ENCODE results near the gene DENND1A.

The DENND1A gene

GRCh38 chr9:123365287-123365880, 564.5 kb downstream of the DENND1A start:
- DNase-seq (ENCODE audit: low read depth in 1 of 2, low spot score in 1 of 2), result no peak

DNA sequence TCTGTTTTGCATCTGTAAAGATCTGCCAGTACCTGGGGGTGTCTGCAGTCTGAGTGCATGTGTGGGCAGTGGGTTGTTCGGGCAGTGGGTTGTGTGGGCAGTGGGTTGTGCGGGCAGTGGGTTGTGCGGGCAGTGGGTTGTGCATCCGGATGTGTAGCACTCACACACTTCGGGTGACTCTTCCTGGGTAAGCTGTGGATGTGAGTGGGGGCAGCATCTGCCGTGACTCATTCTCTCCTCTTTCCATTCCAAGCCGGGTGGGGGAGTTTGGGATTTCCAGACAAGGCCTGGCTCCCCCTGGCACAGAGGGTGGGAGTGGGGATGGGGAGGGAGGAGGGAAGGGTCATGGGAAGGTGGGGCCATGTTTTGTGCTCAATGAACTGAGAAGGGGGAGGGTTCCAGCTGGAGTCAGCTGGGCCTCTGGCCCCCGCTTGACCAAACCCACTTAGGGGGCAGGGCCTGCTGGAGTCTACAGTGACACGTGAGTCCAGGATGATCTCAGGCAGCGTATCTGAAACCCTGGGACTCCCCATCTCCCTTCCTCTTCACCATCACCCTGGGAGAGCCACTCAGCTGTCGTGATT, 565.6 kb downstream of the DENND1A start:
- DNase-seq (ENCODE audit: low read depth in 1 of 2, low spot score in 1 of 2), result no peak

- DNase-seq (ENCODE audit: low read depth in 1 of 2, low spot score in 1 of 2), result no peak
Measured at GRCh38 chr9:123362856-123363255, 567.1 kb downstream of the DENND1A start.

GRCh38 chr9:123361731-123362510, 568.0 kb downstream of the DENND1A start:
- DNase-seq (ENCODE audit: low read depth in 1 of 2, low spot score in 1 of 2), result no peak

DNA sequence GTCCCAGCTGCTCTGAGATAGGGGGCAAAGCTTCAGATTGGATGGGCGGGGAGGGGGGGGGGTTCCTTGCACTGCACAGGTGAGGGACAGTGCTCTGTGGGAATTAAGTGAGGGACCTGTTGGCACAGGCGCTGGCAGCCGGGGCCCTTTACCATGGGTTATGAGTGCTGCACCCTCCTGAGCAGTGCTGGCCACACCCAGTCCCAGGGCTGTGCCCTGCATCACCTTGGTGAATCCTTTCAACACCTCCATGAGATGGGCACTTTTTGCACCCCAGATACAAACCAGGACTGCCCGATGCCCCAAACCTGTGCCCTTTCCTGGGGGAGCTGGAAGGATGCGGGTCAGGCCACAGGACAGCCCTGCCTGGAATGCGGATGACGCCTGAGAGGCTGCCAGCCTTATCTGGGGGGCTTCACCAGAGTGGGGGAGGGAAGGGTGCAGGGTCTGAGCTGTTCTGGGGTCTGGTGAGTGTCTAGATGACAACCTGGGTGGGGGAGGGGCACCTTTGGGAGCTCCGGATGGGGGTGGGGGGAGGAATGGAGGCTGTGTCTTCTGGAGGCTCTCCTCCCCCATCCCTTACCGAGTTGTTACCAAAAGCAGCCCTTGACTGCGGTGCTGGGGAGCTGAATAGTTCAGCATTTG, 568.7 kb downstream of the DENND1A start:
- no peak for DNase-seq (ENCODE audit: low read depth in 1 of 2, low spot score in 1 of 2)

DNA sequence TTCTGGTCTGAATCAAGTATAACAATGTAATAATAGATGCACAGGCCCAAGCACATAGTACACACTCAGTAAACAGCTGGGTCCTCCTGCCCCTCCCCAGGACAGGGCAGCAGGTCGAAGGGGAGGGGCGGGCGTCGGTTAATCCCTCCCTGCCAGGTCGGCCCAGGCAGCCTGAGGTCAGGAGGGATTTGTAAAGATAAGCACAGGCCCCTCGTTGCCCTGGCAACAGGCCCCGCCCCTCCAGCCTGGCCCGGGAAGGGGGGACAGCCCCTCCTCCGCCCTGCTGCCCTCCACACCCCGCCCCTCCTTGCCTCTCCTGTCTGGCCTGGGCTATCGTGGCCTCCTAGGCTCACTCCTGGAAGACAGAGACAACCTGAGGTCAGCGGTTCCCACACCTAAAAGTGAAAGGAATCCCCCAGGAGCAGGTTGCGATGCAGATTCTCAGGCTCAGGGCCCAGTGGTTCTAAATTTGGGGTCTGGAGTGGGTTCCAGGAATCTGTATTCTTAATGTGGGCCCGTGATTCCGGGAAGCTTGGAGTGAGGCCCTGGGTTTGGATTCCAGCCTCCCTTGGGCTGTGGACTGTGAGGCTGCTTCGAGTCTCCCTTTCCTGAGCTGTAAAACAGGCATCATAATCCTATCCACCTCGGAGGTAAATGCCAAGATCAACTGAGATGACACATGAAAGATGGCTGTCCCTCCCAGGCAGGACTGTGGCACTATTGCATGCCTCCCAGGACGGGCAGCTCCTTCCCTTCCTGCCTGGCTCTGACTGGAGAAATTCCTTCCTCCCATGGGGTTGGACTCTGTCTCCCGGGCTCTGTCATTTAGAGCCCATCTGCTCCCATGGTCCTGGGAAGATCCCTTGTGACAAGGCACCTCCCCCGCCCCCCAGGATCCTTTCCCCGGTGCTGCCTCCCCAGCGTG, 569.5 kb downstream of the DENND1A start:
- DNase-seq (ENCODE audit: low read depth in 1 of 2, low spot score in 1 of 2), result no peak

DNA sequence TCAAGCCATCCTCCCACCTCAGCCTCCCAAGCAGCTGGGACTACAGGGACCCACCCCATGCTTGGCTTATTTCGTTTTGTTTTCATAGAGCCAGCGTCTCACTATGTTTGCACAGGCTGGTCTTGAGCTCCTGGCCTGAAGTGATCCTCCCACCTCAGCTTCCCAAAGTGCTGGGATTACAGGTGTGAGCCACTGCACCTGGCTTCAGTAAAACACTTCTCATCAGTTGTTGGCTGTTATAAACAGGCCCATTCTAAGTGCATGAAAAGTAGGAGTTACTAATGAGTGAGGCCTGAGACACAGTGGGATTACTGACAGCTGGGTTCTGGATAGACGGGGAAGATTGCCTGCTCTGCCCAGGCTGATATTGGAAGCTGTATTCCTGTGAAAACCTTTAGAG, 570.4 kb downstream of the DENND1A start:
- no peak for DNase-seq (ENCODE audit: low read depth in 1 of 2, low spot score in 1 of 2)

DNA sequence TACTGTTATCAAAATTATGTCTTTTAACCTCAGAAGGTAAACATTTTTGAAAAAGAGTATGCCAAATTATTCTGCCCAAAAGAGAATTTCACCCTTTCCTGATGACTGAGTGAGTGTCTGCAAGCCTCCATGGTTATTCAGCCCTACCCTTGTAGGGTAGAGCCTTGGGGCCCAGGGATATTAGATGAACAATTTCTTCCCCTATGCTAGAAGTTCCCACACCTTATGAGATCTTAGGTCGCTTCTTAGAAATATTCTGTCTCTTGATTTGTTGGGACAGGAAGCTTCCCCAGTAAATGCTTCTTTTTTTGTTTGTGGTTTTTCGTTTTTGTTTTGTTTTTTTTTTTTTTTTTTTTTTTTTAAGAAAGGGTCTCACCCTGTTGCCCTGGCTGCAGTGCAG, 570.8 kb downstream of the DENND1A start:
- DNase-seq (ENCODE audit: low read depth in 1 of 2, low spot score in 1 of 2), result no peak

DNA sequence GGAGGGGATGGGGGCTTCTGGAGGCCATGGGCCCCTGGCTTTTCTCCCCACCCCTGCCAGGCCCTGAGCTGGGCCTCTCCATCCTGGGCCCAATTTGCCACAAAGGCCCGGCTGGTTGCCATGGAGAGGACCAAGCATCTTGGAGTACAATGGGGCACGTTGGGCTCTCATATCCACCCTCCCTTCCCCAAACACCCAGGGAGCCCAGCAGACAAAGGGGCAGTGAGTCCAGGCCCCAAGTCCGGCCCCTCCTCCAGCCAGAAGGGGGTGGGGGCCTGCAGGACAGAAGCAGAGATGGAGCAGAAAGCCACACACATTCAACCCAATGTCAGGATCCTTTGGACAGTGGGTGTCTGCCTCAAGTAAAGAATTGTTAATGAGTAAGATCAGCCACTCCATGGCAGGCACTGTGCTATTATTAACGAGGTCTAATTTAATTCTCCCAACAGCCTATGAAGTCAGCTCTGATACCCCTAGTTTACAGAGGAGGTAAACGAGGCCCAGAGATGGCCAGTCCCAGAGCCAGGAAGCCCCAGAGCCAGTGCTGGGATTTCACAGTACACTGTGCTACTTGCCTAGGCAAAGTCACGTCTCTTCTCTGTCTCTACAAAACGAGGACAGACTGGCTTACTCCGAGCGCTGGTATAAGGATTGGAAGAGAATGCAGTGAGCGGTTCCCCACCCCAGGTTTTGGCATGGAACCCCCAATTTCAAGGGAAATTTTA, 571.6 kb downstream of the DENND1A start:
- DNase-seq (ENCODE audit: low read depth in 1 of 2, low spot score in 1 of 2), result no peak

DNA sequence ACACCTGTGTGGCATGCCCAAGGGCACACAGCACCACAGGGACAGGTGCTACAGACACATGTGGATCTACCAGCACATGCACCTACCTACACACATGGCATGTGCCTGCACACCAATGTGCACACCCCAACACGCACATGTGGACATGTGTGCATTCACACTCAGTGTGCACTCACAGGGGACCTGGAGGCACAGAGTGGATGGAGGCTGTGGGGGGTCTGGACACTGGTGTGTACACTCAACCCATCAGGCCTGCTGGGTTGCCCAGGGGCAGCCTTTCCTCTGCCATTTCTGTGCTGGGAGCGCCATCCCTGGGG, 572.2 kb downstream of the DENND1A start:
- DNase-seq (ENCODE audit: low read depth in 1 of 2, low spot score in 1 of 2), result no peak

DNA sequence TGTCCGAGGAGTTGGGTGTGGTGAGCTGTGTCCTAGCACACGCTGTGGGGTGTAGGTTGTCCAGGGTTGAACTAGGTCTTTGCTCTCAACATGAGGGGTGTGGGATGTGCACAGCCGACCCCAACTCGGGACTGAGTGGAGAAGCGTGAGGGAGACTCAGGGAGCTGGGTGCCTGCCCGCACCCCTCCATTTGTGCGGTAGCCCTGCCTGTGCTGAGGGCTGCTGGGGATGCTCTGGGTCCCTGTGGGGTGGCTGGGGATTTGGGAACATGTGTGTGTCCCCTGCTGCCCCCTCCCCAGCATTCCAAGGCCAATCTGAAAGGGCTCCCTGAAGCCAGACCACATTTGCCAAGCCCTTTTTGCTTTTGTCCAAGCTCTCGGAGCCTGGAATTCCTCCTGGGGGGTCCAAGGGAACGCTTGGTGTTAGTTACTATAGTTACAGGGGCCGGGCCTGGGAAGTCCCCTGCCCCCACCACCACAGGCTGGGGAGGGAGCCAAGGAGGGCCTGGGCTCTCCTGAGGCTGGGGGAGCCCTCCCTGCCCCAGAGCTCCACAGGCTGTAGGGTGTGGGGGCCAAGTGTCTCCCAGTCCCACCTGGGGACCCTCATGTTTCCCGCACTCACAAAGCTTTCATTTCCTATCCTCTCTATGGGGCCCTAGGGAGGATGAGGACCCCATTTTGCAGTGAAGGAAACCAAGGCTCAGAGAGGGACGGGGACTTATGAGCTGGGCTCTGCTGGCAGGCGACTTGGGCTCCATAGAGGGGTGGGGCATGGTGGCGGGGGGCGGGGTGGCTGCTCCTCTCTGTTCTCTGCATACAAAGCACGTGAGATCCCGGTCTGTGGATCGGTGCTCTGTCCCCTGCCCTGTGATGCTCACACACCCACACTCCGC, 572.8 kb downstream of the DENND1A start:
- DNase-seq (ENCODE audit: low read depth in 1 of 2, low spot score in 1 of 2), result no peak

- DNase-seq (ENCODE audit: low read depth in 1 of 2, low spot score in 1 of 2), result no peak
Measured at GRCh38 chr9:123355761-123356431, 574.0 kb downstream of the DENND1A start, which contains the start of gene CRB2. CRB2 (plus strand) TSS chr9:123356197; CDS start chr9:123356261, 64 bp downstream.

GRCh38 chr9:123354806-123355508, 575.0 kb downstream of the DENND1A start:
- DNase-seq (ENCODE audit: low read depth in 1 of 2, low spot score in 1 of 2), result no peak

- DNase-seq (ENCODE audit: low read depth in 1 of 2, low spot score in 1 of 2), result peak; percentile 13 to 18
Measured at GRCh38 chr9:123353984-123354591, 575.8 kb downstream of the DENND1A start.

- DNase-seq (ENCODE audit: low read depth in 1 of 2, low spot score in 1 of 2), result no peak
Measured at GRCh38 chr9:123353041-123353440, 576.9 kb downstream of the DENND1A start.

- no peak for DNase-seq (ENCODE audit: low read depth in 1 of 2, low spot score in 1 of 2)
Measured at GRCh38 chr9:123350590-123351310, 579.2 kb downstream of the DENND1A start.

All from activated CD4-positive, alpha-beta T cell treated with anti-CD3 and anti-CD28 coated beads, Interleukin-2, amount 50 U/mL, for 24 hours (primary cell).